IMR-90 (cell line): ENCODE measurements around the gene PHEX. TPM values are rescaled to one million over a fixed set of nuclear protein-coding genes. Genes with fewer than 3 reads are reported as not detected.

Experiments used
- ATAC-seq: fragments of 200-7000 bp; cut with Tn5 transposase; 2 replicates; pipeline ENCODE4 v1.9.1; 2020; ENCODE audit warnings: low read depth, mild to moderate bottlenecking, moderate library complexity
- BruUV-seq: library from RNA; stranded (reverse); fragments of 400-500 nt; replicated peaks from 2 replicates; lab custom pipeline; 2021; lab: Mats Ljungman, UMichigan
- CTCF ChIA-PET: fragments of 300-600 bp; formaldehyde crosslinking; extraction: SDS; loops from one replicate; lab custom pipeline; 2021; ENCODE audit warnings: antibody characterized with exemption; lab: Yijun Ruan, JAX
- POLR2A ChIA-PET: fragments of 300-600 bp; sonication (Branson Sonifier 250); formaldehyde crosslinking; loops from one replicate; lab custom pipeline; 2022; ENCODE audit warnings: antibody characterized with exemption; ENCODE audit not compliant: unreplicated experiment; lab: Charles Lee
- DNase-seq: peaks from one replicate; pipeline ENCODE4 v3.0.0; 2013
- H2AFZ ChIP-seq: replicated peaks from 2 replicates; pipeline ENCODE3; 2013; ENCODE audit warnings: low read length, mild to moderate bottlenecking; ENCODE audit not compliant: poor library complexity
- H2AK5ac ChIP-seq: 2 replicates; pipeline ENCODE4 v1.6.1; 2013; ENCODE audit warnings: low read depth, low read length, inconsistent platforms
- H2AK9ac ChIP-seq: replicated peaks from 2 replicates; pipeline ENCODE3; 2013; ENCODE audit warnings: mild to moderate bottlenecking, low read depth, low read length, moderate library complexity; ENCODE audit not compliant: poor library complexity
- H2BK120ac ChIP-seq: 2 replicates; pipeline ENCODE4 v1.6.1; 2013; ENCODE audit warnings: low read depth, low read length, inconsistent platforms
- H2BK15ac ChIP-seq: 3 replicates; pipeline ENCODE4 v1.6.1; 2013; ENCODE audit warnings: low read depth, low read length, inconsistent platforms
- H2BK20ac ChIP-seq: 2 replicates; pipeline ENCODE4 v1.6.1; 2013; ENCODE audit warnings: low read depth, mild to moderate bottlenecking, inconsistent platforms, low read length, moderate library complexity
- H2BK5ac ChIP-seq: 2 replicates; pipeline ENCODE4 v1.6.1; 2013; ENCODE audit warnings: mild to moderate bottlenecking, low read depth, low read length, inconsistent platforms; ENCODE audit not compliant: poor library complexity, severe bottlenecking
- H3K14ac ChIP-seq: replicated peaks from 2 replicates; pipeline ENCODE4 v1.6.1; 2013; ENCODE audit warnings: low read depth, low read length, inconsistent platforms
- H3K18ac ChIP-seq: 2 replicates; pipeline ENCODE4 v1.6.1; 2013; ENCODE audit warnings: low read depth, low read length, control low read depth
- H3K23ac ChIP-seq: 2 replicates; pipeline ENCODE4 v1.6.1; 2013; ENCODE audit warnings: low read depth, low read length, inconsistent platforms
- H3K27ac ChIP-seq: 2 replicates; pipeline ENCODE4 v1.5.1; 2013; ENCODE audit warnings: mild to moderate bottlenecking, control low read depth, low read length; ENCODE audit not compliant: insufficient read depth
- H3K27me3 ChIP-seq: 2 replicates; pipeline ENCODE4 v1.6.1; 2013; ENCODE audit warnings: low read length; ENCODE audit not compliant: control insufficient read depth, insufficient read depth
- H3K36me3 ChIP-seq: 2 replicates; pipeline ENCODE4 v1.6.1; 2013; ENCODE audit warnings: low read length, mixed read lengths; ENCODE audit not compliant: control insufficient read depth, insufficient read depth
- H3K4ac ChIP-seq: 2 replicates; pipeline ENCODE4 v1.6.1; 2013; ENCODE audit warnings: low read depth, low read length, inconsistent platforms
- H3K4me1 ChIP-seq: 2 replicates; pipeline ENCODE4 v1.6.1; 2013; ENCODE audit warnings: low read length, mixed read lengths; ENCODE audit not compliant: control insufficient read depth, insufficient read depth
- H3K4me2 ChIP-seq: 2 replicates; pipeline ENCODE4 v1.6.1; 2013; ENCODE audit warnings: low read depth, mild to moderate bottlenecking, control low read depth, low read length, moderate library complexity
- H3K4me3 ChIP-seq: 2 replicates; pipeline ENCODE4 v1.5.1; 2013; ENCODE audit warnings: low read depth, mild to moderate bottlenecking, control low read depth, low read length, moderate library complexity; ENCODE audit not compliant: insufficient read depth
- H3K56ac ChIP-seq: 2 replicates; pipeline ENCODE4 v1.6.1; 2013; ENCODE audit warnings: low read length, inconsistent platforms; ENCODE audit not compliant: insufficient read depth; ENCODE audit errors: extremely low read depth
- H3K79me1 ChIP-seq, 2 experiments: 2 replicates each; pipeline ENCODE4 v1.6.1; 2013; ENCODE audit warnings: low read length in 2 of 2, inconsistent platforms in 1 of 2, low read depth in 1 of 2
- H3K9ac ChIP-seq: 2 replicates; pipeline ENCODE4 v1.6.1; 2013; ENCODE audit warnings: low read depth, low read length, control low read depth
- H3K9me1 ChIP-seq: 2 replicates; pipeline ENCODE4 v1.6.1; 2013; ENCODE audit warnings: low read length, inconsistent platforms; ENCODE audit not compliant: insufficient read depth
- H3K9me3 ChIP-seq: 2 replicates; pipeline ENCODE4 v1.6.1; 2013; ENCODE audit warnings: low read length; ENCODE audit not compliant: control insufficient read depth, insufficient read depth
- H4K20me1 ChIP-seq: 2 replicates; pipeline ENCODE4 v1.6.1; 2013; ENCODE audit warnings: low read length, inconsistent platforms; ENCODE audit not compliant: insufficient read depth
- H4K5ac ChIP-seq: 2 replicates; pipeline ENCODE4 v1.6.1; 2013; ENCODE audit warnings: mild to moderate bottlenecking, low read depth, low read length, control low read depth
- H4K8ac ChIP-seq, 2 experiments: 2 replicates each; pipeline ENCODE4 v1.6.1; 2013; ENCODE audit warnings: low read depth in 2 of 2, low read length in 2 of 2, control low read depth in 1 of 2, inconsistent platforms in 1 of 2
- H4K91ac ChIP-seq: 2 replicates; pipeline ENCODE4 v1.6.1; 2013; ENCODE audit warnings: low read depth, low read length, inconsistent platforms; ENCODE audit not compliant: insufficient read depth
- BHLHE40 ChIP-seq: fragments of 150-350 bp; IDR thresholded peaks from 2 replicates; pipeline ENCODE4 v1.6.1; 2016; ENCODE audit warnings: mild to moderate bottlenecking, low read depth, low read length
- CEBPB ChIP-seq: IDR thresholded peaks from 2 replicates; pipeline ENCODE4 v1.6.1; 2012; ENCODE audit warnings: low read depth, low read length, improper control_type of control experiment
- CHD1 ChIP-seq: IDR thresholded peaks from 2 replicates; pipeline ENCODE4 v1.6.1; 2012; ENCODE audit warnings: low read depth, low read length, improper control_type of control experiment
- CTCF ChIP-seq: conservative IDR thresholded peaks from 2 replicates; pipeline ENCODE4 v1.5.1; 2012; ENCODE audit warnings: mild to moderate bottlenecking, low read depth, low read length, improper control_type of control experiment
- ELK1 ChIP-seq: fragments of 150-350 bp; IDR thresholded peaks from 2 replicates; pipeline ENCODE4 v1.6.1; 2016; ENCODE audit warnings: low read depth, mild to moderate bottlenecking, low read length, moderate library complexity, borderline replicate concordance
- FOS ChIP-seq: fragments of 150-350 bp; IDR thresholded peaks from 2 replicates; pipeline ENCODE4 v1.6.1; 2016; ENCODE audit warnings: low read depth, low read length
- MAFK ChIP-seq: IDR thresholded peaks from 2 replicates; pipeline ENCODE4 v1.6.1; 2012; ENCODE audit warnings: low read depth, low read length, improper control_type of control experiment
- MAZ ChIP-seq: IDR thresholded peaks from 2 replicates; pipeline ENCODE4 v1.6.1; 2012; ENCODE audit warnings: low read depth, mild to moderate bottlenecking, low read length, improper control_type of control experiment, moderate library complexity, borderline replicate concordance
- MXI1 ChIP-seq: IDR thresholded peaks from 2 replicates; pipeline ENCODE4 v1.6.1; 2012; ENCODE audit warnings: low read depth, mild to moderate bottlenecking, low read length, moderate library complexity, borderline replicate concordance
- NFE2L2 ChIP-seq: fragments of 150-350 bp; IDR thresholded peaks from 2 replicates; pipeline ENCODE4 v1.6.1; 2016; ENCODE audit warnings: low read depth, mild to moderate bottlenecking, low read length
- POLR2A ChIP-seq: IDR thresholded peaks from 2 replicates; pipeline ENCODE4 v1.6.1; 2012; ENCODE audit warnings: mild to moderate bottlenecking, low read depth, low read length
- RAD21 ChIP-seq: IDR thresholded peaks from 2 replicates; pipeline ENCODE4 v1.6.1; 2012; ENCODE audit warnings: low read length, improper control_type of control experiment
- RCOR1 ChIP-seq: IDR thresholded peaks from 2 replicates; pipeline ENCODE4 v1.6.1; 2012; ENCODE audit warnings: mild to moderate bottlenecking, low read length, improper control_type of control experiment; ENCODE audit not compliant: insufficient replicate concordance
- RFX5 ChIP-seq: IDR thresholded peaks from 2 replicates; pipeline ENCODE4 v1.8.0; 2012; ENCODE audit warnings: low read depth, mild to moderate bottlenecking, low read length, moderate library complexity
- SMC3 ChIP-seq: fragments of 150-350 bp; IDR thresholded peaks from 2 replicates; pipeline ENCODE4 v1.6.1; 2016; ENCODE audit warnings: low read depth, mild to moderate bottlenecking, antibody characterized with exemption, low read length, moderate library complexity
- WGBS, 2 experiments: methylation state at CpG; one replicate each; pipeline versions ENCODE4 v1.1.5 to v1.1.7; 2013; ENCODE audit warnings: missing lambda C conversion rate in 2 of 2; ENCODE audit not compliant: insufficient read length in 1 of 2; ENCODE audit errors: extremely low coverage in 2 of 2; 5-methylcytosine and 5-hydroxymethylcytosine counted together
- dilution Hi-C: fragments of 300-500 bp; cut with HindIII; formaldehyde crosslinking; loops from one replicate; pipeline ENCODE4 v1.14.3; 2018; ENCODE audit warnings: low sequenced_read_pairs; ENCODE audit not compliant: unreplicated experiment
- in situ Hi-C: fragments of 300-500 bp; cut with MboI; formaldehyde crosslinking; loops from 3 replicates; pipeline ENCODE4 v1.14.3; 2019; ENCODE audit warnings: low sequenced_read_pairs, inconsistent platforms, mixed read lengths
- intact Hi-C: fragments of 100-400 bp; cut with micrococcal nuclease; formaldehyde crosslinking; loops from 2 replicates; pipeline ENCODE4 v1.10.0; 2022
- polyA plus RNA-seq, 3 experiments: library from polyadenylated mRNA; depleted of rRNA; stranded (reverse); fragments of >200 nt; gene quantifications; 2 replicates each; pipeline ENCODE4 v1.2.3, GENCODE V29; 2012; ENCODE audit warnings: low replicate concordance in 1 of 3
- total RNA-seq: library from RNA; depleted of rRNA; stranded (reverse); fragments of >200 nt; gene quantifications from 2 replicates; pipeline ENCODE4 v1.2.3, GENCODE V29; 2012

Gene PHEX
- total and polyA plus RNA-seq, 2 of the 4 experiments (the other 2 are of a cell fraction): 0.10 to 0.18 TPM

- peak overlapping the region; percentile 28; the same call in 1 of the 2 replicates for H3K4me2 ChIP-seq
- ATAC-seq: no peak
- POLR2A ChIA-PET: no interaction called here
- TF ChIP-seq MAZ (no peak), CTCF (no peak), POLR2A (no peak), SMC3 (no peak), MXI1 (no peak), RAD21 (no peak), FOS (no peak), BHLHE40 (no peak), CEBPB (no peak), MAFK (no peak), CHD1 (no peak), RCOR1 (no peak), ELK1 (no peak), NFE2L2 (no peak), RFX5 (no peak)
These were observed 78.8 kb downstream of the PHEX start for GRCh38 chrX:22110729-22111494.

More at GRCh38 chrX:22110729-22111494, 78.8 kb downstream of the PHEX start:
- WGBS, 2 experiments: no CpG with 5 or more reads among the region's 6 CpGs
- Histone ChIP-seq H2BK15ac (no peak overlapping the region), H2AK9ac (no peak overlapping the region), H3K27me3 (no peaks in the 10 kb centered on the region), H3K27ac (no peak overlapping the region), H2AK5ac (no peak overlapping the region), H2BK5ac (no peak overlapping the region), H3K18ac (no peak overlapping the region), H3K9me1 (0 out of 2 replicates have a peak, but pooled peaks cover 3% of the 10 kb centered on the region), H4K20me1 (no peaks in the 10 kb centered on the region), H3K79me1 (no peaks in the 10 kb centered on the region), H3K56ac (no peak overlapping the region), H3K4ac (no peak overlapping the region), H3K14ac (no peak overlapping the region), H2BK20ac (no peak overlapping the region), H4K5ac (no peak overlapping the region), H3K9me3 (no peaks in the 10 kb centered on the region), H3K23ac (no peak overlapping the region), H2BK120ac (no peak overlapping the region), H3K4me3 (no peak overlapping the region), H4K8ac (no peak overlapping the region), H4K91ac (no peak overlapping the region), H3K9ac (no peak overlapping the region), H3K36me3 (no peaks in the 10 kb centered on the region), H3K4me1 (peaks cover 3% of the 10 kb centered on the region; the same call in 1 of the 2 replicates), H2AFZ (no peak overlapping the region)
- peak; percentile 40 for DNase-seq
- intact Hi-C loops (no loop called here), in situ Hi-C loops (no loop called here), dilution Hi-C loops (no loop called here)
- CTCF ChIA-PET: interaction anchor here (0.6 kb wide), 1 partner anchor 1689 kb away, joined by 6 read pairs; no protein-coding TSS in a partner anchor
- BruUV-seq: no TSS peak
